IMR-90 (cell line): ENCODE measurements around the gene FCSK. TPM values are rescaled to one million over a fixed set of nuclear protein-coding genes. Genes with fewer than 3 reads are reported as not detected.

ENCODE experiments used
- ATAC-seq: fragments of 200-7000 bp; cut with Tn5 transposase; 2 replicates; pipeline ENCODE4 v1.9.1; 2020; ENCODE audit warnings: low read depth, mild to moderate bottlenecking, moderate library complexity
- BruUV-seq: library from RNA; stranded (reverse); fragments of 400-500 nt; replicated peaks from 2 replicates; lab custom pipeline; 2021; lab: Mats Ljungman, UMichigan
- CTCF ChIA-PET: fragments of 300-600 bp; formaldehyde crosslinking; extraction: SDS; loops from one replicate; lab custom pipeline; 2021; ENCODE audit warnings: antibody characterized with exemption; lab: Yijun Ruan, JAX
- POLR2A ChIA-PET: fragments of 300-600 bp; sonication (Branson Sonifier 250); formaldehyde crosslinking; loops from one replicate; lab custom pipeline; 2022; ENCODE audit warnings: antibody characterized with exemption; ENCODE audit not compliant: unreplicated experiment; lab: Charles Lee
- DNase-seq: peaks from one replicate; pipeline ENCODE4 v3.0.0; 2013
- H2AFZ ChIP-seq: replicated peaks from 2 replicates; pipeline ENCODE3; 2013; ENCODE audit warnings: low read length, mild to moderate bottlenecking; ENCODE audit not compliant: poor library complexity
- H2AK5ac ChIP-seq: 2 replicates; pipeline ENCODE4 v1.6.1; 2013; ENCODE audit warnings: low read depth, low read length, inconsistent platforms
- H2AK9ac ChIP-seq: replicated peaks from 2 replicates; pipeline ENCODE3; 2013; ENCODE audit warnings: mild to moderate bottlenecking, low read depth, low read length, moderate library complexity; ENCODE audit not compliant: poor library complexity
- H2BK120ac ChIP-seq: 2 replicates; pipeline ENCODE4 v1.6.1; 2013; ENCODE audit warnings: low read depth, low read length, inconsistent platforms
- H2BK15ac ChIP-seq: 3 replicates; pipeline ENCODE4 v1.6.1; 2013; ENCODE audit warnings: low read depth, low read length, inconsistent platforms
- H2BK20ac ChIP-seq: 2 replicates; pipeline ENCODE4 v1.6.1; 2013; ENCODE audit warnings: low read depth, mild to moderate bottlenecking, inconsistent platforms, low read length, moderate library complexity
- H2BK5ac ChIP-seq: 2 replicates; pipeline ENCODE4 v1.6.1; 2013; ENCODE audit warnings: mild to moderate bottlenecking, low read depth, low read length, inconsistent platforms; ENCODE audit not compliant: poor library complexity, severe bottlenecking
- H3K14ac ChIP-seq: replicated peaks from 2 replicates; pipeline ENCODE4 v1.6.1; 2013; ENCODE audit warnings: low read depth, low read length, inconsistent platforms
- H3K18ac ChIP-seq: 2 replicates; pipeline ENCODE4 v1.6.1; 2013; ENCODE audit warnings: low read depth, low read length, control low read depth
- H3K23ac ChIP-seq: 2 replicates; pipeline ENCODE4 v1.6.1; 2013; ENCODE audit warnings: low read depth, low read length, inconsistent platforms
- H3K27ac ChIP-seq: 2 replicates; pipeline ENCODE4 v1.5.1; 2013; ENCODE audit warnings: mild to moderate bottlenecking, control low read depth, low read length; ENCODE audit not compliant: insufficient read depth
- H3K27me3 ChIP-seq: 2 replicates; pipeline ENCODE4 v1.6.1; 2013; ENCODE audit warnings: low read length; ENCODE audit not compliant: control insufficient read depth, insufficient read depth
- H3K36me3 ChIP-seq: 2 replicates; pipeline ENCODE4 v1.6.1; 2013; ENCODE audit warnings: low read length, mixed read lengths; ENCODE audit not compliant: control insufficient read depth, insufficient read depth
- H3K4ac ChIP-seq: 2 replicates; pipeline ENCODE4 v1.6.1; 2013; ENCODE audit warnings: low read depth, low read length, inconsistent platforms
- H3K4me1 ChIP-seq: 2 replicates; pipeline ENCODE4 v1.6.1; 2013; ENCODE audit warnings: low read length, mixed read lengths; ENCODE audit not compliant: control insufficient read depth, insufficient read depth
- H3K4me2 ChIP-seq: 2 replicates; pipeline ENCODE4 v1.6.1; 2013; ENCODE audit warnings: low read depth, mild to moderate bottlenecking, control low read depth, low read length, moderate library complexity
- H3K4me3 ChIP-seq: 2 replicates; pipeline ENCODE4 v1.5.1; 2013; ENCODE audit warnings: low read depth, mild to moderate bottlenecking, control low read depth, low read length, moderate library complexity; ENCODE audit not compliant: insufficient read depth
- H3K56ac ChIP-seq: 2 replicates; pipeline ENCODE4 v1.6.1; 2013; ENCODE audit warnings: low read length, inconsistent platforms; ENCODE audit not compliant: insufficient read depth; ENCODE audit errors: extremely low read depth
- H3K79me1 ChIP-seq, 2 experiments: 2 replicates each; pipeline ENCODE4 v1.6.1; 2013; ENCODE audit warnings: low read length in 2 of 2, inconsistent platforms in 1 of 2, low read depth in 1 of 2
- H3K9ac ChIP-seq: 2 replicates; pipeline ENCODE4 v1.6.1; 2013; ENCODE audit warnings: low read depth, low read length, control low read depth
- H3K9me1 ChIP-seq: 2 replicates; pipeline ENCODE4 v1.6.1; 2013; ENCODE audit warnings: low read length, inconsistent platforms; ENCODE audit not compliant: insufficient read depth
- H3K9me3 ChIP-seq: 2 replicates; pipeline ENCODE4 v1.6.1; 2013; ENCODE audit warnings: low read length; ENCODE audit not compliant: control insufficient read depth, insufficient read depth
- H4K20me1 ChIP-seq: 2 replicates; pipeline ENCODE4 v1.6.1; 2013; ENCODE audit warnings: low read length, inconsistent platforms; ENCODE audit not compliant: insufficient read depth
- H4K5ac ChIP-seq: 2 replicates; pipeline ENCODE4 v1.6.1; 2013; ENCODE audit warnings: mild to moderate bottlenecking, low read depth, low read length, control low read depth
- H4K8ac ChIP-seq, 2 experiments: 2 replicates each; pipeline ENCODE4 v1.6.1; 2013; ENCODE audit warnings: low read depth in 2 of 2, low read length in 2 of 2, control low read depth in 1 of 2, inconsistent platforms in 1 of 2
- H4K91ac ChIP-seq: 2 replicates; pipeline ENCODE4 v1.6.1; 2013; ENCODE audit warnings: low read depth, low read length, inconsistent platforms; ENCODE audit not compliant: insufficient read depth
- BHLHE40 ChIP-seq: fragments of 150-350 bp; IDR thresholded peaks from 2 replicates; pipeline ENCODE4 v1.6.1; 2016; ENCODE audit warnings: mild to moderate bottlenecking, low read depth, low read length
- ELK1 ChIP-seq: fragments of 150-350 bp; IDR thresholded peaks from 2 replicates; pipeline ENCODE4 v1.6.1; 2016; ENCODE audit warnings: low read depth, mild to moderate bottlenecking, low read length, moderate library complexity, borderline replicate concordance
- FOS ChIP-seq: fragments of 150-350 bp; IDR thresholded peaks from 2 replicates; pipeline ENCODE4 v1.6.1; 2016; ENCODE audit warnings: low read depth, low read length
- RCOR1 ChIP-seq: IDR thresholded peaks from 2 replicates; pipeline ENCODE4 v1.6.1; 2012; ENCODE audit warnings: mild to moderate bottlenecking, low read length, improper control_type of control experiment; ENCODE audit not compliant: insufficient replicate concordance
- WGBS, 2 experiments: methylation state at CpG; one replicate each; pipeline versions ENCODE4 v1.1.5 to v1.1.7; 2013; ENCODE audit warnings: missing lambda C conversion rate in 2 of 2; ENCODE audit not compliant: insufficient read length in 1 of 2; ENCODE audit errors: extremely low coverage in 2 of 2; 5-methylcytosine and 5-hydroxymethylcytosine counted together
- dilution Hi-C: fragments of 300-500 bp; cut with HindIII; formaldehyde crosslinking; loops from one replicate; pipeline ENCODE4 v1.14.3; 2018; ENCODE audit warnings: low sequenced_read_pairs; ENCODE audit not compliant: unreplicated experiment
- in situ Hi-C: fragments of 300-500 bp; cut with MboI; formaldehyde crosslinking; loops from 3 replicates; pipeline ENCODE4 v1.14.3; 2019; ENCODE audit warnings: low sequenced_read_pairs, inconsistent platforms, mixed read lengths
- intact Hi-C: fragments of 100-400 bp; cut with micrococcal nuclease; formaldehyde crosslinking; loops from 2 replicates; pipeline ENCODE4 v1.10.0; 2022
- polyA plus RNA-seq, 3 experiments: library from polyadenylated mRNA; depleted of rRNA; stranded (reverse); fragments of >200 nt; gene quantifications; 2 replicates each; pipeline ENCODE4 v1.2.3, GENCODE V29; 2012; ENCODE audit warnings: low replicate concordance in 1 of 3
- total RNA-seq: library from RNA; depleted of rRNA; stranded (reverse); fragments of >200 nt; gene quantifications from 2 replicates; pipeline ENCODE4 v1.2.3, GENCODE V29; 2012
- TF ChIP-seq, protein P1 (sequence below): conservative IDR thresholded peaks from 2 replicates; pipeline ENCODE4 v1.5.1; 2012; ENCODE audit warnings: mild to moderate bottlenecking, low read depth, low read length, improper control_type of control experiment

Gene FCSK
- total and polyA plus RNA-seq, 2 of the 4 experiments (the other 2 are of a cell fraction) = 6.1 to 7.2 TPM

DNA sequence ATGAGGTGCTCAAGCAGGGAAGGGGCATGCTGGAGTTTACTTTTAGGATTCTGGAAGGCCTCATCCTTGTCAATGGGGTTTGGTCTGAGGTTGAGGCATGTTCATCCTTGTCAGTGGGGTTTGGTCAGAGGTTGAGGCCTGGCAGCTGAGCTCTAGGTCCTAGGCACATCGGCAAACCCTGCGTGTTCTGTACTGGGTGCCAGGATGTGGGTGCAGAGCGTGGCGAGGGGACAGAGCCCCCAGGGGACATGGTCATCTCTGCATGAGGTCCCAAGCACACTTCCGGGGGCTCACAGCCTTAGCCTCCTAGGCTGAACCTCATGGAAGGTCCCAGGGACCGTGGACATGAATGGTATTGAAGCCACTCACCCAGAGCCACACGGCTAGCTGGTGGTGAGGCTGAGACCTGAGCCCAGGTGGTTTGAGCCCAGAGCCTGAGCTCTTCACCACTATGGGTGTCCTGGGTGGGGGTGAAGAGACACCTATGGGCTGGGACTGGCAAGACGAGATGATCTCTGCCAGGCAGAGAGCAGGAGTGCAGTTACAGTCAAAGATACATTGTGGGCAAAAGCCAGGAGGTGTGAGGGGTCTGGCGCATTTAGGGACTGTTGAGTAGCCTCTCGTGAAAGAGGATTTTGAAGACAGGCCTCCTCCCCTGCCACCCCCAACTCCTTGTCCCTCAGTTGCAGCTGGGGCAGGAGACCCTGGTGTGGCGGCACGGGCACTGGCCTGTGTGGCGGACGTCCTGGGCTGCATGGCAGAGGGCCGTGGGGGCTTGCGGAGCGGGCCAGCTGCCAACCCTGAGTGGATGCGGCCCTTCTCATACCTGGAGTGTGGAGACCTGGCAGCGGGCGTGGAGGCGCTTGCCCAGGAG is 19.3 kb downstream of the FCSK start (continued):
- no peak for TF ChIP-seq ELK1

GRCh38 chr16:70474320-70475053 is 20.1 kb downstream of the FCSK start:
- Histone ChIP-seq H2AFZ (no peak overlapping the region), H4K8ac (no peak overlapping the region), H3K4me1 (peaks cover 6% of the 10 kb centered on the region), H2BK120ac (no peak overlapping the region), H4K5ac (no peak overlapping the region), H3K27me3 (no peaks in the 10 kb centered on the region), H3K4me3 (no peak overlapping the region), H3K14ac (no peak overlapping the region), H3K9ac (no peak overlapping the region), H3K36me3 (peaks cover 22% of the 10 kb centered on the region), H2BK15ac (no peak overlapping the region), H2BK5ac (no peak overlapping the region), H2BK20ac (no peak overlapping the region), H3K23ac (no peak overlapping the region), H2AK5ac (no peak overlapping the region), H3K27ac (no peak overlapping the region), H2AK9ac (peak overlapping the region; percentile 42), H3K56ac (no peak overlapping the region), H3K4ac (no peak overlapping the region), H4K91ac (no peak overlapping the region), H3K18ac (no peak overlapping the region), H3K9me1 (0 out of 2 replicates have a peak, but pooled peaks cover 8% of the 10 kb centered on the region), H3K4me2 (no peak overlapping the region), H3K9me3 (no peaks in the 10 kb centered on the region), H4K20me1 (no peaks in the 10 kb centered on the region), H3K79me1 (peaks cover 0 to 4% of the 10 kb centered on the region in 2 experiments; a peak in 1 of 4 replicates)
- dilution Hi-C loops = no loop called here
- 100% methylated on average over 12 of the region's 22 CpGs; no CpG with 5 or more reads in 1 of the 2 experiments for WGBS, 2 experiments
- intact Hi-C loops = loop anchor here (5.0 kb wide), 1 partner anchor 77 kb away; no protein-coding TSS in a partner anchor
- no TSS peak for BruUV-seq
- ChIA-PET POLR2A (no interaction called here), CTCF (no interaction called here)
- in situ Hi-C loops = no loop called here
- DNase-seq (no peak), ATAC-seq (no peak)
- no peak for TF ChIP-seq BHLHE40
- TF ChIP-seq, protein P1, sequence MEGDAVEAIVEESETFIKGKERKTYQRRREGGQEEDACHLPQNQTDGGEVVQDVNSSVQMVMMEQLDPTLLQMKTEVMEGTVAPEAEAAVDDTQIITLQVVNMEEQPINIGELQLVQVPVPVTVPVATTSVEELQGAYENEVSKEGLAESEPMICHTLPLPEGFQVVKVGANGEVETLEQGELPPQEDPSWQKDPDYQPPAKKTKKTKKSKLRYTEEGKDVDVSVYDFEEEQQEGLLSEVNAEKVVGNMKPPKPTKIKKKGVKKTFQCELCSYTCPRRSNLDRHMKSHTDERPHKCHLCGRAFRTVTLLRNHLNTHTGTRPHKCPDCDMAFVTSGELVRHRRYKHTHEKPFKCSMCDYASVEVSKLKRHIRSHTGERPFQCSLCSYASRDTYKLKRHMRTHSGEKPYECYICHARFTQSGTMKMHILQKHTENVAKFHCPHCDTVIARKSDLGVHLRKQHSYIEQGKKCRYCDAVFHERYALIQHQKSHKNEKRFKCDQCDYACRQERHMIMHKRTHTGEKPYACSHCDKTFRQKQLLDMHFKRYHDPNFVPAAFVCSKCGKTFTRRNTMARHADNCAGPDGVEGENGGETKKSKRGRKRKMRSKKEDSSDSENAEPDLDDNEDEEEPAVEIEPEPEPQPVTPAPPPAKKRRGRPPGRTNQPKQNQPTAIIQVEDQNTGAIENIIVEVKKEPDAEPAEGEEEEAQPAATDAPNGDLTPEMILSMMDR = no peak
- no peak for TF ChIP-seq RCOR1
- no peak for TF ChIP-seq FOS
